ENCODE measurements around the gene C1orf53. TPM values are rescaled to one million over a fixed set of nuclear protein-coding genes. Genes with fewer than 3 reads are reported as not detected.
A peak's percentile ranks its signal among the peaks of the same experiment; 100 is the strongest.

The C1orf53 gene
- total and polyA plus RNA-seq, 2 experiments from 2014 or later, result 2.7 to 3.8 TPM

DNA sequence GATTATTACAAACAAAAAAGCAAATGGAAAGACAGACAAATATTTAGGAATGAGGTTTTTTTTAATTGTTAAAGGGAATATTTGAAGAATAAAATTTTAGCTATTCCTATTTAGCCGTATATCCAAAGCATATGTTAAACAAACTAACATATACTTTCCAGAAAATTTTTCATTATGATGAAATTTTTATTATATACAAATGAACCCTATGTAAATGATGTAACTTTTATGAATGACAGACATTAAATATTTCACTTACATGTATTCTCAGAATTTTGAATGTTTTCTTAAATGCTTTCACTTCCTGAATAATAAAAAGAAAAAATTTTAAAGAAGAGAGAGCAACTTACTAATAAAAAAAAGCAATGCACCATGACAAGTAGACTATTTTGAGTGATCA lies 30.6 kb downstream of the C1orf53 start (continued):
- no peak for TF ChIP-seq ZNF462 (CRISPR knock-in tag; IDR thresholded peaks at IDR 0.05)
- no peak for TF ChIP-seq ZNF114 (CRISPR knock-in tag; IDR thresholded peaks at IDR 0.05)
- no peak for TF ChIP-seq JUNB (IDR thresholded peaks at IDR 0.05; ENCODE audit: unreplicated experiment)
- TF ChIP-seq REST (IDR thresholded peaks at IDR 0.05; ENCODE audit: unreplicated experiment), result no peak
- TF ChIP-seq NANOG (IDR thresholded peaks at IDR 0.05; ENCODE audit: borderline replicate concordance), result no peak

- no peak for ATAC-seq
- Mint-ChIP-seq H3K36me3 (ENCODE audit: low read depth) (no peaks in the 10 kb centered on the region), H3K27me3 (ENCODE audit: insufficient read depth, low read depth, poor library complexity) (peaks cover 2% of the 10 kb centered on the region), H3K4me1 (peaks cover 4% of the 10 kb centered on the region; the same call in 2 of the 3 replicates), H3K4me3 (no peak overlapping the region), H3K9me3 (no peaks in the 10 kb centered on the region), H3K27ac (peak overlapping the region; percentile 56; the same call in 1 of the 2 replicates)
- Histone ChIP-seq H3K4me2 (no peak overlapping the region), H3K79me2 (replicated peaks; ENCODE audit: insufficient read depth) (no peaks in the 10 kb centered on the region), H3K9me2 (ENCODE audit: insufficient read depth) (no peaks in the 10 kb centered on the region), H3K4me3 (no peak overlapping the region), H3K27ac (ENCODE audit: low read depth) (no peak overlapping the region), H2AFZ (0 out of 2 replicates have a peak overlapping the region, but pooled peaks have one; percentile 7), H3F3A (replicated peaks; ENCODE audit: low read depth) (no peaks in the 10 kb centered on the region), H3K4me1 (ENCODE audit: insufficient read depth) (0 out of 2 replicates have a peak, but pooled peaks cover 1% of the 10 kb centered on the region), H3K27me3 (ENCODE audit: insufficient read depth) (no peaks in the 10 kb centered on the region), H4K20me1 (replicated peaks; ENCODE audit: insufficient read depth) (no peaks in the 10 kb centered on the region), H3K36me3 (ENCODE audit: insufficient read depth) (no peaks in the 10 kb centered on the region)
- no peak for DNase-seq (ENCODE audit: low spot score)
- no peak for TF ChIP-seq ETS1 (IDR thresholded peaks at IDR 0.05)
Observed at GRCh38 chr1:197933647-197934046, 31.2 kb downstream of the C1orf53 start.
